Vagina (tissue), 2 donors: Measurements from ENCODE around the gene AIG1. TPM values are rescaled to one million over a fixed set of nuclear protein-coding genes. Genes with fewer than 3 reads are reported as not detected.

Experiments
- DNase-seq, 2 donors: peaks; one replicate each; pipeline ENCODE4 v3.0.0-alpha.2; 2017; ENCODE audit errors: extremely low spot score in 2 of 2
- H3K27ac ChIP-seq: fragments of 200-600 bp; sonication (generic); one replicate; pipeline ENCODE4 v1.5.1; 2019
- H3K27me3 ChIP-seq: fragments of 200-600 bp; sonication (generic); one replicate; pipeline ENCODE4 v1.5.1; 2019
- H3K36me3 ChIP-seq, 2 donors: fragments of 200-600 bp; sonication (generic); one replicate each; pipeline ENCODE4 v1.5.1; 2017 to 2019
- H3K4me1 ChIP-seq: fragments of 200-600 bp; sonication (generic); one replicate; pipeline ENCODE4 v1.5.1; 2019
- H3K4me3 ChIP-seq, 2 donors: fragments of 200-600 bp; sonication (generic); 1 replicate in 1 of 2; 2 replicates in 1 of 2; pipeline ENCODE4 v1.5.1; 2016 to 2019
- H3K9me3 ChIP-seq: fragments of 200-600 bp; sonication (generic); one replicate; pipeline ENCODE4 v1.5.1; 2019
- CTCF ChIP-seq, 3 experiments: fragments of 450-650 bp in 2 of 3; fragments of 200-600 bp in 1 of 3; sonication (generic) in 1 of 3; IDR thresholded peaks; one replicate each; pipeline ENCODE4 v1.5.1; 2017 to 2019; ENCODE audit warnings: antibody characterized with exemption in 3 of 3, mild to moderate bottlenecking in 2 of 3, moderate library complexity in 2 of 3
- POLR2A ChIP-seq, 2 donors: fragments of 450-650 bp; IDR thresholded peaks; one replicate each; pipeline ENCODE4 v1.6.1; 2017; ENCODE audit warnings: antibody characterized with exemption in 2 of 2, mild to moderate bottlenecking in 2 of 2, moderate library complexity in 2 of 2
- POLR2AphosphoS5 ChIP-seq, 2 donors: sonication (generic); formaldehyde crosslinking; IDR thresholded peaks; one replicate each; pipeline ENCODE4 v1.9.0; 2017; ENCODE audit warnings: antibody characterized with exemption in 2 of 2, mild to moderate bottlenecking in 2 of 2, low read depth in 1 of 2; ENCODE audit not compliant: insufficient read depth in 1 of 2
- intact Hi-C: fragments of 100-400 bp; cut with DNase I; formaldehyde crosslinking; loops from one replicate; pipeline ENCODE4 v1.15.1; 2023
- total RNA-seq: library from RNA; depleted of rRNA; stranded (reverse); fragments of >200 nt; gene quantifications from one replicate; pipeline ENCODE4 v1.2.3, GENCODE V29; 2016

Gene AIG1
- total RNA-seq, 1 donor from 2014 or later, result 22.3 TPM

GRCh38 chr6:143205991-143206390 lies 145.3 kb downstream of the AIG1 start:
- H3K4me3 ChIP-seq, result no peak overlapping the region
- TF ChIP-seq CTCF (IDR thresholded peaks at IDR 0.05) (no peak), POLR2A (IDR thresholded peaks at IDR 0.05) (no peak), POLR2AphosphoS5 (IDR thresholded peaks at IDR 0.05; ENCODE audit: insufficient read depth in 1 of 2, low read depth in 1 of 2) (no peak)
- H3K4me1 ChIP-seq, result no peaks in the 10 kb centered on the region
- H3K9me3 ChIP-seq, result no peaks in the 10 kb centered on the region
- no peaks in the 10 kb centered on the region for H3K27me3 ChIP-seq
- peaks cover 0 to 3% of the 10 kb centered on the region in 2 donors for H3K36me3 ChIP-seq
- H3K27ac ChIP-seq, result no peak overlapping the region
- no peak for DNase-seq
- intact Hi-C loops, result no loop called here

- Histone ChIP-seq H3K4me1 (no peaks in the 10 kb centered on the region), H3K27ac (no peak overlapping the region), H3K4me3 (no peak overlapping the region), H3K9me3 (no peaks in the 10 kb centered on the region), H3K27me3 (no peaks in the 10 kb centered on the region), H3K36me3 (peaks cover 0 to 3% of the 10 kb centered on the region in 2 donors)
- TF ChIP-seq POLR2AphosphoS5 (IDR thresholded peaks at IDR 0.05; ENCODE audit: insufficient read depth in 1 of 2, low read depth in 1 of 2), result no peak
- DNase-seq, result no peak
- intact Hi-C loops, result no loop called here
Observed at GRCh38 chr6:143206550-143206949, 145.9 kb downstream of the AIG1 start.

- Histone ChIP-seq H3K4me3 (no peak overlapping the region), H3K27ac (no peak overlapping the region), H3K9me3 (no peaks in the 10 kb centered on the region), H3K27me3 (no peaks in the 10 kb centered on the region), H3K36me3 (no peaks in the 10 kb centered on the region), H3K4me1 (no peaks in the 10 kb centered on the region)
- intact Hi-C loops, result no loop called here
- no peak for DNase-seq
- TF ChIP-seq CTCF (IDR thresholded peaks at IDR 0.05) (no peak), POLR2A (IDR thresholded peaks at IDR 0.05) (no peak), POLR2AphosphoS5 (IDR thresholded peaks at IDR 0.05; ENCODE audit: insufficient read depth in 1 of 2, low read depth in 1 of 2) (no peak)
Observed at GRCh38 chr6:143210420-143210819, 149.7 kb downstream of the AIG1 start.

- Histone ChIP-seq H3K27ac (no peak overlapping the region), H3K4me1 (no peaks in the 10 kb centered on the region), H3K4me3 (no peak overlapping the region), H3K9me3 (no peaks in the 10 kb centered on the region), H3K36me3 (no peaks in the 10 kb centered on the region), H3K27me3 (no peaks in the 10 kb centered on the region)
- no peak for TF ChIP-seq CTCF (IDR thresholded peaks at IDR 0.05)
- no peak for TF ChIP-seq POLR2A (IDR thresholded peaks at IDR 0.05)
- no peak for TF ChIP-seq POLR2AphosphoS5 (IDR thresholded peaks at IDR 0.05; ENCODE audit: insufficient read depth in 1 of 2, low read depth in 1 of 2)
- intact Hi-C loops, result no loop called here
- no peak for DNase-seq
Observed at GRCh38 chr6:143213859-143214376, 153.2 kb downstream of the AIG1 start.

- DNase-seq, result no peak
- no peaks in the 10 kb centered on the region for H3K36me3 ChIP-seq
- intact Hi-C loops, result no loop called here
- TF ChIP-seq POLR2AphosphoS5 (IDR thresholded peaks at IDR 0.05; ENCODE audit: insufficient read depth in 1 of 2, low read depth in 1 of 2), result no peak
- no peak for TF ChIP-seq POLR2A (IDR thresholded peaks at IDR 0.05)
- TF ChIP-seq CTCF (IDR thresholded peaks at IDR 0.05), result no peak
- no peaks in the 10 kb centered on the region for H3K9me3 ChIP-seq
- no peak overlapping the region for H3K27ac ChIP-seq
- H3K4me1 ChIP-seq, result no peaks in the 10 kb centered on the region
- no peak overlapping the region for H3K4me3 ChIP-seq
- H3K27me3 ChIP-seq, result no peaks in the 10 kb centered on the region
Observed at GRCh38 chr6:143215363-143215762, 154.7 kb downstream of the AIG1 start.
